ENCODE data around the gene SRRM3.
"Not testable (repeated sequence)": the region's sequence is repeated elsewhere in the genome, so short reads cannot be mapped to it uniquely, and the experiment has no call there.

SRRM3 gene

GRCh38 chr7:76191783-76192240 lies 9.9 kb upstream of the SRRM3 start:
- peak; percentile 69 for DNase-seq (ENCODE audit: low spot score)

DNA sequence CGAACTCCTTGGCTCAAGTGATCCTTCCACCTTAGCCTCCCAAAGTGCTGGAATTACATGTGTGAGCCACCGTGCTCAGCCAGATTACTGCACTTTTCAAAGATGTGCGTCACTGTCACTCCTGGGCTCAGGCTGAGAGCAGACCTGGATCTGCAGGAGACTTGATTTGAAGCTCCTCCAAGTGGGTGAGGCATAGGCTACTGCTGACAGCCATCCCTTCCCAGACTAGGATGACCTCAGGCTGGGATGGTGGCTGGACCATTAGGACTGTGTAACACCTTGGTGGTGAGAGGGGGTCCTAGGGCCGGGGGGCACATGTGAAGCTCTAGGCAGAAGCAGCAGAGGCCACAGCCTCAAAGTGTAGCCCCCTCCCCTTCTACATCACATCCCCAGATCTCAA lies 8.2 kb upstream of the SRRM3 start:
- DNase-seq (ENCODE audit: low spot score): no peak

- DNase-seq (ENCODE audit: low spot score): no peak
Observed at GRCh38 chr7:76193883-76194282, 7.8 kb upstream of the SRRM3 start.

GRCh38 chr7:76196786-76197185 lies 4.9 kb upstream of the SRRM3 start:
- DNase-seq (ENCODE audit: low spot score): no peak

GRCh38 chr7:76198202-76198601 lies 3.5 kb upstream of the SRRM3 start:
- DNase-seq (ENCODE audit: low spot score): no peak

DNA sequence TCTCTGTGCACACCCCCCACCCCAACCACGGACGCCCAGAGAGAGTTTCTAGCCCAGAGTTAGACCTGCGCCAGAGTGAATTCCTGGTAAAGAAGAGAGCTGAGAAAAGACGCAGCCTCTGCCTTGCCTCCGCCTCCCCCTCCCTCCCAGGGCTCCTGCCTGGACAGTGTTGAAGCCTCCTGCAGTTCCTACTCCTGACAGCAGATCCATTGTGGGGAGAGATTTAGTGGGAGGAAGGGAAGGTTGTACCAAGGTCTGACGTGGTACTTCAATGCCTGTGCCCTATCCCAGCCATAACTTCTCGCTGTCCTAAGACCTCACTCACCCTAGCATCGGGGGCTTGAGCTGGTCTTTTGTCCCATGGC lies 952 bp downstream of the SRRM3 start:
- DNase-seq (ENCODE audit: low spot score): peak; percentile 53

- no peak for DNase-seq (ENCODE audit: low spot score)
Observed at GRCh38 chr7:76204147-76204546, 2.5 kb downstream of the SRRM3 start.

DNA sequence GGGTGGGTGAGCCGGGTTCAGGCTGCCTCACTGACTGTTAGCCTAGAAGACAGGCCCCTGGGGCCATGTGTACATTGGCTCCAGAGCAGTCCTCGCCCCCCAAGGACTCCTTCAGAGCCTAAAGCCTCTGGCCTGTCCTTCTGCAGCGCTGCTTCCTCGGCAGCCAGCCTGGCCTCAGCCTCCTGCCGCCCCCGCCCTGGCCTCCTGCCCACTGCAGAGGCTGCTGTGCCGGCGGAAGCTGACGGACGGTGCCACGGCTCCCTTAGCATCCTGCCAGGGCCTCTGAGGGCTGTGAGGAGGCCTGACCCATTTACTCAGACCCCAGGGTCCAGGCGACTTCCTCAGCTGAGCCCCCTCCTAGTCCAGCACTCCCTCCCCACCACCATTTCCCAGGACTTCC lies 4.9 kb downstream of the SRRM3 start:
- no peak for DNase-seq (ENCODE audit: low spot score)

- DNase-seq (ENCODE audit: low spot score): no peak
Observed at GRCh38 chr7:76209310-76209709, 7.6 kb downstream of the SRRM3 start.

DNA sequence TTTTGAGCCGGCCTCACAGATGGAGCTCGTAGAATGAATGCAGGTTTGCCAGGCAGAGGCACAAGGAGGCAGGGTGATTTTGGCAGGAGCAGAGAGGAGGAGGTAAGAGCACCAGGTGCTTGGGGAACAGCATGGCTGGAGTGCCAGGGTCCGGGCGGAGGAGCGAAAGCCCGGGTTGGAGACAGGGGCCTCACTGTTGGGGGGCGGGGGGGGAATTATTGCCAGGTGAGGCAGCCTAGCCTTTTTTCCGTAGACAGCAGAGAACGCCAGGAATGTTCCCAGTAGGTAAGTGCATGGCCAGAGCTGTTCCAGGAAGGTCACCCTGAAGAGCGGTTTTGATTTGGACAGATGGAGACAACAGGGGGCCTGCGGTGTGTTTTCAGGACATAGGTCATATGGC lies 9.5 kb downstream of the SRRM3 start:
- DNase-seq (ENCODE audit: low spot score): no peak

GRCh38 chr7:76215349-76215748 lies 13.7 kb downstream of the SRRM3 start:
- DNase-seq (ENCODE audit: low spot score): not testable (repeated sequence)

DNA sequence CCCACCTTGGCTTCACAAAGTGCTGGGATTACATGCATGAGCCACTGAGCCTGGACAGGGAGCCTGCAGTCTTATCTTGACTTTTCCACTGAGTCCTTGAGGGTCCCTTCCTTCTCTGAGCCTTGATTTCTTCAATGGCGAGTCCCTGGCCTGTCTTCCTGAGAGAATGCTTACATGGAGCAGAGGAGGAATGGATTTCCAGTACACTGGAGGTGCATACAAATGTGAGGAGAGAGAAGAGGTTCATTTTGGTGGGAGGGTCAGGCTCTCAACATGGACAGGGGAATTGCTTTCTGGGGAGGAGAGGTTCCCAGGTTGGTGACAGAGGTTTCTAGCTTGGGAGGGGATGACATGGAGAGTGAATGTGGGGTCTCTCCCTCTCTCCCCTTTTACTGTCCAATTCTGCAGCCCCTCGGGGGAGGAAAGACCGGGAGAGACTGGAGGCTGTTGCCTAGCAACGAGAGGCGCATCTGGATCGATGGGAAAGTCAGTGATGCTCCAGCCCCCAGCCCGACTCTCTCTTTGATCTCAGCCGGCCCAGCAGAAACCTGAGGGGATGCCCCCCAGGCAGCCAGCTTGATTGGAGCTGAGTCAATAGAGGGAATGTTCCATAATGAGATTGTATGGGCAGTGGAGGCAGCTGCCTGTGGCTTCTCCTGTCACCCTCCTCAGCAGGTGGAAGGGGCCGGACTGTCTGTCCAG lies 14.8 kb downstream of the SRRM3 start:
- no peak for DNase-seq (ENCODE audit: low spot score)

DNA sequence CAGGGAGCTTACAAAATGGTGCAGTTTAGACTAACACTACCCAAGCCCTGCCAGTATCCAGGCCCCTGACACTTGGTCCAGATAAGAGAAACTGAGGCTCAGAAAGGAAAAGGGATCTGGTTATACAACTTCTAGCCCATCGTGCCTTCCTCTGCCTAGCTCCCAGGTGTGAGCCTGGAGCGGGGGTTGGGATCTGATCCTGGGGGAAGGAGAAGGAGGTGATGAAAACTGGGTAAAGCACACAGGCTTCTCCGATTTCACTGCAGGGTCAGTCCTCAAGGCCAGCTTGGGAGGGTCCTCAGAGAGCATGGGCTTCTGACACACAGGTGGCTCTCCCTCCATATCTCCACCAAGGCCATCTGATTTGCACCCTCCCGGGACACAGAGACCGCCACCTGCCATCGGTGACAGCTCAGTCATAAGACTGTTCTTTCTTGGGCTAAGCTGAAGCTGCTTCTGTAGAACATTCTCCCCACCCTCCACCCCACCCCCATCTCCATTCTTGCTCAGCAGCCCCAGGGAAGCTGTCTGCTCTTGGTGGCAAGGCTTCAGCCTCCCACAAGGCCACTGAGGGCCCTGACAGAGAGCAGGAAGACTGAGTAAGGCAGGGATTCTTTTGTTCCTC lies 16.4 kb downstream of the SRRM3 start:
- DNase-seq (ENCODE audit: low spot score): no peak

DNA sequence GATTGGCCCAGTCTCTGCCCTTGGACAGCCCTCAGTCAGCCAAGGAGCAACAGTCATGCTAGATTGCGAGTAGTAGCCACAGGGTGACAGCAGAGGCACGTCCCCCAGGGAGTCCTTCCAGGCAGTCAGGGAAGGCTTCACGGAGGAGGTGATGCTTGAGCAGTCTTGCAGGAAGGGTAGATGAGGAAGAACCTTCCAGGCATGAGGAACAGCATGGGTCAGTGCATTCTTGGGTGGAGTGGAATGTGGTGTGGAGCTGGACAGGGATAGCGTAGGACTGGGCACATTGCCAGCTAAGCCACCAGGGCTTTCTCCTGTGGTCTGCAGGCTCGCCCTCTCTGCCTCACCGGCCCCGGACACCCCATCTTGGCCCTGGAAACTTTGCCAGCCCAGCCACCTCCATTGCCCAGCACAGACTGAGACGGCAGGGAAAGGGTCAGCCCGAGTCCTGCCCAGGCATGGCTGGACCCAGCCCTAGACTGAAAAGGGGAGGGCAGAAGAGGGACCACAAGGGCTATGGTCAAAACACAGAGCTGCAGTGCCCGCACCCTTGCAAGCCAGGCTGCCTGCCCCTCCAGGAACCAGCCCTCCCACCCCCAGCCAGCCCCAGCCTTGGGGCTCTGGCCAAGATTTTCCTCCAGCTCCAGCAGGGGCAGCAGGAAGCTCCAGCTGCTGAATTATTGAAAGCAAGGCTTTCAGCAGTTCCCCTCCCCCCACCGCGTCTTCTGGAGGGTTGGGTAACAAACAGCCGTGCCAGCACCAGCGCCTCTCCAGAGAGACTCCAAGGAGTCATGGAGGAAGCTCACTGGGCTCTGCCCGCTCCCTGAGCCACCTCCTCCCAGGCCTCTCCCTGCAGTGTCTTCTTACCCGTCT lies 18.7 kb downstream of the SRRM3 start:
- peak; percentile 64 for DNase-seq (ENCODE audit: low spot score)

- no peak for DNase-seq (ENCODE audit: low spot score)
Observed at GRCh38 chr7:76222333-76222732, 20.6 kb downstream of the SRRM3 start.

GRCh38 chr7:76222839-76223238 lies 21.1 kb downstream of the SRRM3 start:
- DNase-seq (ENCODE audit: low spot score): no peak

- DNase-seq (ENCODE audit: low spot score): no peak
Observed at GRCh38 chr7:76223286-76223972, 21.7 kb downstream of the SRRM3 start.

DNA sequence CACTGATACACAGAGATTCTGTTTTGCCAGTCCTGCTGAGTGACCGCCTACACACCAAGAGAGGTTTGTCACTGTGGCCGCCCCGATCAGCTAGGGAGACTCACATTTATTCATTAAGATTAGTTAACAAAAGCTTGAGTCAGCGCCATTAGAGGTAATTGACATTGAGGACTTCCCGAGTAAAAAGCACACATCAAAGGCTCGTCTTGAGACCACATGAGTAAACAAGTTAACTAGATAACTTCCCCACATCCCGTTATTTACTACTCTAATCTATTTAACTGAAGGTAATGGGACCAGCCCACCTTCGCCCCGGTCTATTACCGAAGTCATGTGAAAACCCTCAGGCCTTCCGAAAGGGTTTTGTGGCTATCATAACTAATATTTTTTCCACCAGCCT lies 23.0 kb downstream of the SRRM3 start:
- no peak for DNase-seq (ENCODE audit: low spot score)

- no peak for DNase-seq (ENCODE audit: low spot score)
Observed at GRCh38 chr7:76225379-76225778, 23.7 kb downstream of the SRRM3 start.

DNA sequence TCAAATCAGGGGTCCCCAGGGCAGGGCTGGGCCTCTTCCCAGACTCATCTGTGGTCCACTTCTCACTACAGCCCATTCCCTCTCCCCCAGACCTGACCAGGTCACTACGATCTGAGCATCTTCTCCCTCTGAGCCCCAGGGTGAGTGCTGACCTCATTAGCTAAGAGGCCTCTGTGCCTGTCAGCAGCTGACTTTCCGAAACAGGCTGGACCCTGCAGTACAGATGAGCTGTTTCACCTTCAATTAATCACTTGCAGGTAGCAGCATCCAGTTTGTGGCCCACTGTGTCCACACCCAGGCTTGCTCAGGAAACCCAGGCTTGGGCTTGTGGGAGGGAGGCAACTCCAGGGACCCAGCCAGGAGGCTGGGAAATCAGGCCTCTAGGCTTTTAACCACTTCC lies 24.3 kb downstream of the SRRM3 start:
- DNase-seq (ENCODE audit: low spot score): no peak

DNA sequence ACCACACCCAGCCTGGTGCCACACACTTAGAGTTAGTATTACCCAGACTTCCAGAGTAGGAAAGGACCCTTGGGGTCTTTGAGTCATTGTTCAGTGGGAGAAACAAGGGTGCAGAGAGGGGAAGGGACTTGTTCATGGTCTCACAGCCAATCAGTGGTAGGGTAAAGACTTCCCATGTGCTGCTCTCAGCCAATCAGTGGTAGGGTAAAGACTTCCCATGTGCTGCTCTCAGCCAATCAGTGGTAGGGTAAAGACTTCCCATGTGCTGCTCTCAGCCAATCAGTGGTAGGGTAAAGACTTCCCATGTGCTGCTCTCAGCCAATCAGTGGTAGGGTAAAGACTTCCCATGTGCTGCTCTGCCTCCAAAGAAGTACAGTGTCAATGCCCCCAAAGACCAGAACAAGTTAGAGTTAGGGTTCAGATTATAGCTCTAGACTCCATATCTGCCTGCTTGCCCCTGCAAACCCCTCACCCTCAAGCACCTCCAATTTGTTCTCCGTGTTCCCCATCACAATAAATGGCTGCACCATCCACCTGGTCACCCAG lies 25.3 kb downstream of the SRRM3 start:
- DNase-seq (ENCODE audit: low spot score): not testable (repeated sequence)

DNA sequence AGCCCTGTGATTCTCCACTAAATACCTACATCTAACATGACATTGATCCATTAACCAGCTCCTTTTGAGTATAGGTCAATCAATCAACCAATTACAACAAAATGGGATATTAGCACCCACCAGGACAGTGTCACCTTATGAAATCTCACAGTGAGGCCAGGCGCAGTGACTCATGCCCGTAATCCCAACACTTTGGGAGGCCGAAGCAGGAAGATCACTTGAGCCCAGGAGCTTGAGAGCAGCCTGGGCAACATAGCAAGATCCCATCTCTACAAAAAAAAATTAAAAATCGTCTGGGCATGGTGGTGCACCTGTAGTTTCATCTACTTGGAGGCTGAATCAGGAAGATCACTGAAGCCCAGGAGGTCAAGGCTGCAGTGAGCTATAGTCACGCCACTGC lies 28.5 kb downstream of the SRRM3 start:
- DNase-seq (ENCODE audit: low spot score): no peak

Data from D341Med (cell line).